GM19240 (cell line): ENCODE data around the gene GARIN5B.
"Not testable (repeated sequence)": the region's sequence is repeated elsewhere in the genome, so short reads cannot be mapped to it uniquely, and the experiment has no call there.

Source experiments
- DNase-seq: peaks from one replicate; pipeline ENCODE4 v3.0.0; 2011; ENCODE audit warnings: low spot score; ENCODE audit not compliant: insufficient read length

The GARIN5B gene

GRCh38 chr19:55350620-55351315, 12.3 kb downstream of the GARIN5B start:
- DNase-seq = no peak

- DNase-seq = no peak
Observed at GRCh38 chr19:55348317-55349034, 14.6 kb downstream of the GARIN5B start.

- no peak for DNase-seq
Observed at GRCh38 chr19:55347442-55348009, 15.5 kb downstream of the GARIN5B start.

DNA sequence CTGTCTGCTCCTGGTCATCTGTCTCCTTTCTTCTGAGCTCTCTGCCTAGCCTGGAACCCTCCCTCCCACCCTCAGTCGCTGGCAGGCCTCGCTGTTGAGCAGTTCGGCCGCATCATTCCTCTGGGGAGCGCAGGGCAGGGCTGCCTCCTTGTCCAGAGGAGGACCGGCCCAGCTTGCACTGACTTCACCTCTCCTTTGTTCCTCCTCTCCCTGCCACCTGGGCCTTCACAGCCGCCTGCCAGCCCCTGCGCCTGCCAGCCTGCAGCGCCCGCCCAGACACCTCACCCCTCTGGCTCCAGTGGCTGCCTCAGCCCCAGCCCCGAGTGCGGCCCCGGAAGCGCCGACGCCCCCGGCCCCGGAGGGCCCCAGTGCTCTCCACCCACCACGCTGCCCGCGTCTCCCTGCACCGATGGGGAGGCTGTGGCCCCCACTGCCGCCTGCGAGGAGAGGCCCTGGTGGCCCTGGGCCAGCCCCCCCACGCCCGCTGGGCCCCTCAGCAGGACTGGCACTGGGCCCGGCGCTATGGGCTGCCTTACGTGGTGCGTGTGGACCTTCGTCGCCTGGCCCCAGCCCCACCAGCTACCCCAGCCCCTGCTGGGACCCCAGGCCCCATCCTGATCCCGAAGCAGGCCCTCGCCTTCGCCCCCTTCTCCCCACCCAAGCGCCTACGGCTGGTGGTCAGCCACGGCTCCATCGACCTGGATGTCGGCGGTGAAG, 16.2 kb downstream of the GARIN5B start:
- DNase-seq = no peak

DNA sequence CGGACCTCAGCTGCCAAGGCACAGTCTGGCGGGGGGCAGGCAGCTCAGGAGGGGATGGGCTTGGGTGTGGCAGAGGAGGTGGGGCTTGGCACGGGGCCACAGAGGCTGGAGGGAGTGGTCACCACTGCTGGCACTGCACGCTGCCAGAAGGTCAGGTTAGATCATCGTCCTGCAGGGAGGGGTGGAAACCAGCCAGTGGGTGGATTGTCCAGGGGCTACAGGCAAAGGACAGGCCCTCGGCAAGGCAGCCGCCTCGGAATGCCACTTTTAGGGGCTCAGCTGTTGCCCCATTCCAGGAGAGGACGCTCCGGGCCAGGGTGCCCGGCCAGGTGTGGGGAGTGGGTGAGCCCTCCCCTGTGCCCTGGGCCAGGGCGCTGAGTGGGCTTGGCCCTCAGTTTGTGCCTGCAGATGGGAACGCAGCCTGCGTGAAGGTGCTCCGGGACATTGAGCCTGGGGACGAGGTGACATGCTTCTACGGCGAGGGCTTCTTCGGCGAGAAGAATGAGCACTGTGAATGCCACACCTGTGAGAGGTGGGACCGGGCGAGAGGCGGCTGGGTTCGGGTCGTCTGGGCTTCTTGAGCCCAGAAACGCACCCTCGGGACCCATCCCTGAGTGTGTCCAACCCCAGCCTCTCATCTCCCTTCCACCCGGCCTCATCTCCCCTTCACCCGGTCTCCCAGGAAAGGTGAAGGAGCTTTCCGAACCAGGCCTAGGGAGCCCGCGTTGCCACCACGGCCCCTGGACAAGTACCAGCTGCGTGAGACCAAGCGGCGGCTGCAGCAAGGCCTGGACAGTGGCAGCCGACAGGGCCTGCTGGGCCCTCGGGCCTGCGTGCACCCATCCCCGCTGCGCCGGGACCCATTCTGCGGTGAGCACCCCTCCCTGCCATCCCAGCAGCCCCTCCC, 17.0 kb downstream of the GARIN5B start:
- no peak for DNase-seq

GRCh38 chr19:55345101-55345817, 17.8 kb downstream of the GARIN5B start:
- no peak for DNase-seq

GRCh38 chr19:55344444-55344843, 18.6 kb downstream of the GARIN5B start:
- no peak for DNase-seq

DNA sequence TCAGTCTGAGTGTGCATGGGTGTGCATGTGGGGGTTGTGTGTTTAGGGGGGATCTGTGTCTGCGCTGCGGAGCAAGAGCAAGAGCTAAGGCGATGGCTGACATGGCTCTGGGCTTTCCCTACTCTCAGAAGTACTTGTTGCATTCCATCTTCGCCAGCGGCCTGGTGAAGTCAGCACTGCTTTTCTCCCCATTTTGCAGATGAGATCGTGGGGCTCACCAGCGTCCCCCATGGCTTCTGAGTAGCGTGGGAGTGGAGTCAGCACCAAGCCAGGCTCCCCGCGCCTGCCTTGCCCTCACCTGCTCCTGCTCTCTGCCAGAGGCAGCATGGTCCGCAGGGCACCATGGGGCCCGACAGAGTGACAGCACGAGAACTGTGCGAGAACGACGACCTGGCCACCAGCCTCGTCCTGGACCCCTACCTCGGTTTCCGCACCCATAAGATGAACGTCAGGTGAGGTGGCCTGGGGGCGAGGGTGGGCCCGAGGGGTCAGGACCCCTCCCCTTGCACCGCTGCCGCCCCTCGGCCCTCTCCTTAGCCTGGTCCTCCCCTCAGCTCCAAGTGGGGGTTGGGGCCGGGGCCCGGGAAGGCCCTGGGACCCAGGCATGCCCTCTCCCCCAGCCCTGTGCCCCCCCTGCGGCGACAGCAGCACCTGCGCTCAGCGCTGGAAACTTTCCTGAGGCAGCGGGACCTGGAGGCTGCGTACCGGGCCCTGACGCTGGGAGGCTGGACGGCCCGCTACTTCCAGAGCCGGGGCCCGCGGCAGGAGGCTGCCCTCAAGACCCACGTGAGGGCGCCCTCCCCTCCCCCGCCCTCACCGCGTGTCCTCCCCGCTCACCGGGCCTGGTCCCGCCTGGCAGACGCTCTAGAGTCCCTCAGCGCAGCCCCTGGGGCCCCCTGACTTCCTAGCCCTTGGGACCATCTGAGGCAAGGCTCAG, 21.2 kb downstream of the GARIN5B start:
- no peak for DNase-seq

GRCh38 chr19:55341171-55341588, 21.9 kb downstream of the GARIN5B start:
- DNase-seq = peak; percentile 93

DNA sequence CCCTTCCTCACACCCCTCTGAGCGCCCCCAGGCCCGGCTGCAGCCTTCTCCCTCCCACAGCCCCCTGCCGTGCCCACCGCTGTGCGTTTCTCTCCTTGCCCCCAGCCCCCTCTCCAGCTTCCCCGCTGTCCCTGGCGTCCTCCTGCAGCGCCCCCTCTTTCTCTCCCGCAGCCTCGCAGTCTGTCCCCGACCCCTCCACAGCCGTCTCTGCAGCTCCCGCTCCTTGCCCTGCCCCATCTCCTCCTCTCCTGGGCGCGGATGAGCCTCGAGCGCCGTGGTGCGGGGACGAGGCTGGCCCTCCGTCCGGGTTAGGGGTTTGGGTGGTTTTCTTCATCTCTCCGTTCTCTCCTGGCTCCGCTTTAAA, 22.3 kb downstream of the GARIN5B start:
- DNase-seq = no peak

GRCh38 chr19:55339889-55340783, 22.9 kb downstream of the GARIN5B start:
- no peak for DNase-seq

- peak; percentile 99 for DNase-seq
Observed at GRCh38 chr19:55339105-55339888, 23.8 kb downstream of the GARIN5B start, which contains the start of gene KMT5C. Gene KMT5C (plus strand): TSS chr19:55339876. CDS start chr19:55341937, 2,061 bp downstream.

GRCh38 chr19:55336101-55336500, 27.0 kb downstream of the GARIN5B start:
- DNase-seq = no peak

DNA sequence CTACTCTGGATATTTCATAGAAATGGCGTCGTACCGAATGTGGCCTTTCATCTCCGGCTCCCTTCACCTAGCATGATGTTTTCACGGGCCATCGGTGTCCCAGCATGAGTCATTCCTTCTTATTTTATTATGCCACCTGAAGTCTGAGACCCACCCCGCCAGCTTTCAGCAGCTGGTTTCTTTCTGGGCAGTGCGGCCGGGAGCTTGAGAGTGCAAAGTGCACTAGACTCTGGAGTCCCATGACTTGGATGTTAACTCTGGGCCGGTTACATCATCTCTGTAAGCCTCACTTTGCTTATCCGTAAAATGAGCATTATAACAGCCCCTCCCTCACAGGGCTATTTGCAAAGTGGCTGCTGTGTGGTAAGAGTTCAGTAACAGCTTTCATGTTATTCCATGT, 29.2 kb downstream of the GARIN5B start:
- no peak for DNase-seq

- DNase-seq = not testable (repeated sequence)
Observed at GRCh38 chr19:55329791-55330190, 33.3 kb downstream of the GARIN5B start.

DNA sequence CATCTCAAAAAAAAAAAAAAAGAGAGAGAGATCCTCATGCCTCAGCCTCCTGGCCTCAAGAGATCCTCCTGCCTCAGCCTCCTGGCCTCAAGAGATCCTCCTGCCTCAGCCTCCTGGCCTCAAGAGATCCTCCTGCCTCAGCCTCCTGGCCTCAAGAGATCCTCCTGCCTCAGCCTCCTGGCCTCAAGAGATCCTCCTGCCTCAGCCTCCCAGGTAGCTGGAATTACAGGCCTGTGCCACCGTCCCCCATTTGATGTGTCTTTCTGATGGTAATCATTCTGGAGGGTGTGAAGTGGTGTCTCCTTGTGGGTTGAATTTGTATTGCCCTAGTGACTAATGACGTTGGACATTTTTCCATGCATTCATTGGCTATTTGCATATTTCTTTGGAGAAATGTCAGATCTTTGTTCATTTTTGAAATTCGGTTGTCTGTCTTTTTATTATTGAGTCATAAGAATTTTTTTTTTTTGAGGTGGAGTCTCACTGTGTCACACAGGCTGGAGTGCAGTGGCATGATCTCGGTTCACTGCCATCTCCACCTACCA, 34.2 kb downstream of the GARIN5B start:
- not testable (repeated sequence) for DNase-seq

GRCh38 chr19:55325172-55325571, 37.9 kb downstream of the GARIN5B start, which contains the start of gene TMEM150B:
Gene TMEM150B (minus strand): TSS chr19:55325341. CDS start chr19:55321036, 4,305 bp downstream.
- DNase-seq = no peak
